Measurements from ENCODE around the gene FREM3. TPM values are rescaled to one million over a fixed set of nuclear protein-coding genes. Genes with fewer than 3 reads are reported as not detected.

Gene FREM3
- total and polyA plus RNA-seq, 4 donors: under 0.01 to 2.3 (median 0.12) TPM; not detected in 1

DNA sequence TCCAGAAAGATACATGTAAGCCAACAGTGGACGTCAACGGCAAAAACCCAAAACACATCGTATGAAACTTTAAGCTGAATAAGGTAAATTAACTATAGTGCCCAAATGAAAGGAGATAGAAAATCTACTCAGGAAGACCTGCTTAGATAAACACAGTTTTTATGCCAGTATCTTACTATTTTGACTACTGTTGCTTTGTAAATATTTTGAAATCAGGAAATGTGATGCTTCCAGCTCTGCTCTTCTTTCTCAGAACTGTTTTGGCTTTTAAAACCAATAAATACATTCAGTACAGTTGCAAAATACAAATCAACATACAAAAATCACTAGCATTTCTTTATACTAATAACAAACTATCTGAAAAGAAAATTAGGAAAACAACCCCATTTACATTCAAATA, 103.2 kb downstream of the FREM3 start:
- TF ChIP-seq, protein P1, sequence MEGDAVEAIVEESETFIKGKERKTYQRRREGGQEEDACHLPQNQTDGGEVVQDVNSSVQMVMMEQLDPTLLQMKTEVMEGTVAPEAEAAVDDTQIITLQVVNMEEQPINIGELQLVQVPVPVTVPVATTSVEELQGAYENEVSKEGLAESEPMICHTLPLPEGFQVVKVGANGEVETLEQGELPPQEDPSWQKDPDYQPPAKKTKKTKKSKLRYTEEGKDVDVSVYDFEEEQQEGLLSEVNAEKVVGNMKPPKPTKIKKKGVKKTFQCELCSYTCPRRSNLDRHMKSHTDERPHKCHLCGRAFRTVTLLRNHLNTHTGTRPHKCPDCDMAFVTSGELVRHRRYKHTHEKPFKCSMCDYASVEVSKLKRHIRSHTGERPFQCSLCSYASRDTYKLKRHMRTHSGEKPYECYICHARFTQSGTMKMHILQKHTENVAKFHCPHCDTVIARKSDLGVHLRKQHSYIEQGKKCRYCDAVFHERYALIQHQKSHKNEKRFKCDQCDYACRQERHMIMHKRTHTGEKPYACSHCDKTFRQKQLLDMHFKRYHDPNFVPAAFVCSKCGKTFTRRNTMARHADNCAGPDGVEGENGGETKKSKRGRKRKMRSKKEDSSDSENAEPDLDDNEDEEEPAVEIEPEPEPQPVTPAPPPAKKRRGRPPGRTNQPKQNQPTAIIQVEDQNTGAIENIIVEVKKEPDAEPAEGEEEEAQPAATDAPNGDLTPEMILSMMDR (IDR thresholded peaks at IDR 0.05; ENCODE audit: control extremely low read depth, extremely low read depth): no peak
- H3K36me3 ChIP-seq (ENCODE audit: control insufficient read depth in 4 of 4, insufficient read depth in 4 of 4, low read length in 4 of 4): no peaks in the 10 kb centered on the region
- peak overlapping the region in 1 of 2 donors; percentile 2 for H3K9ac ChIP-seq (ENCODE audit: insufficient read depth in 1 of 2, low read length in 2 of 2)
- DNase-seq (peak in 2 of 3 donors; percentile 37 to 62), ATAC-seq (ENCODE audit: insufficient read depth, low FRiP score) (no peak)
- 82 to 92% methylated on average over 3 of the region's 3 CpGs for WGBS, 2 donors
- no peak overlapping the region for H3K27ac ChIP-seq (ENCODE audit: low read depth in 1 of 2, low read length in 1 of 2)
- peaks cover 0 to 5% (median 0%) of the 10 kb centered on the region in 5 donors for H3K4me1 ChIP-seq (ENCODE audit: control insufficient read depth in 5 of 5, insufficient read depth in 5 of 5, low read length in 5 of 5)
- no peaks in the 10 kb centered on the region for H3K27me3 ChIP-seq (ENCODE audit: control insufficient read depth in 3 of 3, insufficient read depth in 3 of 3, low read length in 2 of 3)
- peaks cover 0 to 2% (median 0%) of the 10 kb centered on the region in 4 donors for H3K9me3 ChIP-seq (ENCODE audit: control insufficient read depth in 4 of 4, insufficient read depth in 3 of 4, low read length in 3 of 4)
- H3K4me3 ChIP-seq: no peak overlapping the region

DNA sequence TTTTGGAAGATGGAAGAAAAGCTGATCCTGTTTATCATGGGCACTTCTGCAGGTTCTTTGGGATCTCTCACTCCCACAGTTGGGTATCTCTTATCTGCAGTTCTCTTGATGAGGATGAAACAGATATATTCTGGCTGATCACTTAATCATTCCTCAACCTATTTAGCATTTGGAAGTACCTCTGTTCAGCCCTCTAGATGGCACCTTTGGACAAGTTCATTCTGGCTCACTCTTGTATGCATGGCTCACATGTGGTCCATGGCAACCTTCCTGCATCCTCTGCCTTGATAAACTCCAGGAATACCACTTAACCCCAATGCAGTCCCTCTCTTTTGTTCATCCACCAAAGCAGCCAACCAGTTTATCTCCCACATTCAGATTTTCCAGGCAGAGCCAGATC, 112.8 kb downstream of the FREM3 start:
- ATAC-seq (ENCODE audit: insufficient read depth, low FRiP score): no peak
- Histone ChIP-seq H3K9me3 (ENCODE audit: control insufficient read depth in 4 of 4, insufficient read depth in 3 of 4, low read length in 3 of 4) (peaks cover 0 to 2% (median 0%) of the 10 kb centered on the region in 4 donors), H3K27me3 (ENCODE audit: control insufficient read depth in 3 of 3, insufficient read depth in 3 of 3, low read length in 2 of 3) (no peaks in the 10 kb centered on the region)

GRCh38 chr4:143586080-143586479, 114.4 kb downstream of the FREM3 start:
- Histone ChIP-seq H3K9ac (ENCODE audit: insufficient read depth in 1 of 2, low read length in 2 of 2) (no peak overlapping the region), H3K4me3 (no peak overlapping the region), H3K4me1 (ENCODE audit: control insufficient read depth in 5 of 5, insufficient read depth in 5 of 5, low read length in 5 of 5) (peaks cover 0 to 1% (median 0%) of the 10 kb centered on the region in 5 donors), H3K27ac (ENCODE audit: low read depth in 1 of 2, low read length in 1 of 2) (no peak overlapping the region), H3K36me3 (ENCODE audit: control insufficient read depth in 4 of 4, insufficient read depth in 4 of 4, low read length in 4 of 4) (peaks cover 0 to 7% (median 0%) of the 10 kb centered on the region in 4 donors), H3K9me3 (ENCODE audit: control insufficient read depth in 4 of 4, insufficient read depth in 3 of 4, low read length in 3 of 4) (peaks cover 0 to 5% (median 2%) of the 10 kb centered on the region in 4 donors), H3K27me3 (ENCODE audit: control insufficient read depth in 3 of 3, insufficient read depth in 3 of 3, low read length in 2 of 3) (no peaks in the 10 kb centered on the region)
- DNase-seq (no peak), ATAC-seq (ENCODE audit: insufficient read depth, low FRiP score) (no peak)
- TF ChIP-seq, protein P1 (IDR thresholded peaks at IDR 0.05; ENCODE audit: control extremely low read depth, extremely low read depth): no peak

More for the DNA sequence above, 112.8 kb downstream of the FREM3 start:
- no peaks in the 10 kb centered on the region for H3K4me1 ChIP-seq (ENCODE audit: control insufficient read depth in 5 of 5, insufficient read depth in 5 of 5, low read length in 5 of 5)
- no peak overlapping the region for H3K9ac ChIP-seq (ENCODE audit: insufficient read depth in 1 of 2, low read length in 2 of 2)
- no peak overlapping the region for H3K4me3 ChIP-seq
- no peaks in the 10 kb centered on the region for H3K36me3 ChIP-seq (ENCODE audit: control insufficient read depth in 4 of 4, insufficient read depth in 4 of 4, low read length in 4 of 4)
- peak in 1 of 3 donors; percentile 27 for DNase-seq
- H3K27ac ChIP-seq (ENCODE audit: low read depth in 1 of 2, low read length in 1 of 2): no peak overlapping the region
- TF ChIP-seq, protein P1 (IDR thresholded peaks at IDR 0.05; ENCODE audit: control extremely low read depth, extremely low read depth): no peak

- DNase-seq (no peak), ATAC-seq (ENCODE audit: insufficient read depth, low FRiP score) (no peak)
- WGBS, 2 donors: 88 to 90% methylated on average over 6 of the region's 6 CpGs
- Histone ChIP-seq H3K27me3 (ENCODE audit: control insufficient read depth in 3 of 3, insufficient read depth in 3 of 3, low read length in 2 of 3) (no peaks in the 10 kb centered on the region), H3K9ac (ENCODE audit: insufficient read depth in 1 of 2, low read length in 2 of 2) (no peak overlapping the region), H3K4me1 (ENCODE audit: control insufficient read depth in 5 of 5, insufficient read depth in 5 of 5, low read length in 5 of 5) (peaks cover 0 to 1% (median 0%) of the 10 kb centered on the region in 5 donors), H3K9me3 (ENCODE audit: control insufficient read depth in 4 of 4, insufficient read depth in 3 of 4, low read length in 3 of 4) (peaks cover 0 to 5% (median 2%) of the 10 kb centered on the region in 4 donors), H3K36me3 (ENCODE audit: control insufficient read depth in 4 of 4, insufficient read depth in 4 of 4, low read length in 4 of 4) (peaks cover 0 to 7% (median 0%) of the 10 kb centered on the region in 4 donors), H3K27ac (ENCODE audit: low read depth in 1 of 2, low read length in 1 of 2) (no peak overlapping the region), H3K4me3 (no peak overlapping the region)
- TF ChIP-seq, protein P1 (IDR thresholded peaks at IDR 0.05; ENCODE audit: control extremely low read depth, extremely low read depth): no peak
Observed at GRCh38 chr4:143585548-143585947, 114.9 kb downstream of the FREM3 start.
